Measurements from ENCODE around the gene SNHG17. TPM values are rescaled to one million over a fixed set of nuclear protein-coding genes. Genes with fewer than 3 reads are reported as not detected.
"Not testable (repeated sequence)": the region's sequence is repeated elsewhere in the genome, so short reads cannot be mapped to it uniquely, and the experiment has no call there.

Gene SNHG17
- total RNA-seq, 1 donor from 2014 or later: 4.8 TPM

DNA sequence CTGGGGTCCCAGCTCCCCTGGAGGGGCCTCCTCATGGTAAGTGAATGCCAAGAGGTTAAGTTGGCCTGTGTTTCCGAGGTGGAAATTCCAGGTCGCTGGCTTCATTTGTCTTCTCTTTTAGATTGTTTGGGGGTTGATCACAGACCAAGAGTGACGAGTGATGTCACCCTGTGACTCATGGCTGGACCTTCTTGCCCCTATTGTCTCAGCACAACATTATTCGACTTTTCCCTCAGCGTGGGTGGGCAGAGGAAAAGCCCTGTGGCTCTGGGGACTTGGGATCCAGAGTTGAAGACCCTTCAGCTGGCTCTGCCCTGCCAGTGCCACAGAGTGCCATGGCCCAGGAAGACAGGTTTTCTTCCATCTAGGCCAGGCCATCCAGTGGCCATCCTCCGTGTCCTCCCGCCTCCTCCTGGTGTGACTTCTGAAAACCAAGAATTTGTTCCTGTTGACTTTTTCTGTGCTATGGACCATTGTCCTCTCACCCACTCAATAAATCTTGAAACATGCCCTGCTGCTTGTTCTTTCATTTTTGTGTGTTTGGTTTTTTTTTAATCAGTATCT, 15.4 kb upstream of the SNHG17 start:
- intact Hi-C loops (cut with DNase I): no loop called here
- DNase-seq: no peak
- no peak for ATAC-seq (ENCODE audit: poor library complexity)

DNA sequence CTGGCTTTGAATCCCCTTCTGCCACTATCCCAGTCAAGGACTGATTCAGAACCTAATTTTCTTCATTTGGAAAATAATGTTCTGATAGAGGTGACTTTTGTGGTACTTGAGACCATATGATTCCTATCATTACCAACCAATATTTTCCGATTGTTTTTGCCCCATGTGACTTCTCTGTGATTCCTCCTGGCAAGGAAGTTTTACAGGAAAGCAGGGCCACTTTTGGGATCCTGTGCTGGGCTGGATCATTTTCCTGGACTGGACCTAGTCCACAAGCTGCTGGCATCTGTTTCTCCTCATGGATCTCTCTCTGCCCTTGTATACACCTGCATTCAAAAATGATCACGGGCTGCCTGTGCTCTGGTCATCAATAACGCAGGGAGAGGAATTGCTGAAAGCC, 13.9 kb upstream of the SNHG17 start:
- intact Hi-C loops (cut with DNase I): no loop called here
- DNase-seq (no peak), ATAC-seq (ENCODE audit: poor library complexity) (no peak)

GRCh38 chr20:38447931-38448675, 13.0 kb upstream of the SNHG17 start:
- intact Hi-C loops (cut with DNase I): no loop called here
- DNase-seq (no peak), ATAC-seq (ENCODE audit: poor library complexity) (no peak)

- ATAC-seq (ENCODE audit: poor library complexity) (peak; percentile 5), DNase-seq (no peak)
- intact Hi-C loops (cut with DNase I): no loop called here
These were observed 12.1 kb upstream of the SNHG17 start for GRCh38 chr20:38447251-38447661.

DNA sequence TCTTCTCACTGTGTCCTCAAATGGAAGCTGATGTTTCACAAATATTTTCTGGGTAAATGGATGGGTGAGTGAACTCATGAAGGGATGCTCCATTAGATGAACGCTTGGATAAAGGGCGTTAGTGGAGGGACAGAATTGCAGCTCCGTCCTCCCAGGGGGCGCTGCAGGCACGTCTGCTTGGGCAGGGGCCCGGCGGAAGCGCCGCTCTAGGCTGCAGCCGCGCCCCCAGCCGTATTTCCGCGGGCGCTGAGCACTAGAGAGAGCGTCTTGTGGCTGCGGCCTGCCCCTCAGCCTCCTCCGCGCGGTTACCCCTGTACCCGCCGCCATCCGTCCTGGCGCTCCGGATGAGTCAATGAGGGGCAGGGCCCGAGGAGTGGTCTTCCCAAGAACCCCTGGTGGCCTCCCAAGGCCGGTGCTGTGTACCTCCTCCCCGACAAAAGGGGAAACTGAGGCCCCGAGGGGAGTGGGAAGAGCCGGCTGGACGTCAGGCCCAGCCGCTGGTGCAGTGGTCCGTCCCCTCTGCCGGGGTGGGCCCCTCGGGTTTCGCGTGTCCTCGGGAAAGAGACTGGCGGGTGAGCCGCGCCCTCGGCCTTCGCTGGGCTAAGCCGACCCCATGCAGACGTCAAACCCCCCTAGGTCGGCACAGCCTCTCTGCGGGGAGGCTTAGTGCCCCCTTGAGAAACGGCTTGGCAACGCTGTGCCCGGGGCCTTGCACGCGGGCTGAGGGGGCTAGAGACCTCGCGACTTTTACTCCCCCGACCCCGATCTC, 11.5 kb upstream of the SNHG17 start:
- intact Hi-C loops (cut with DNase I): no loop called here
- DNase-seq (peak; percentile 96), ATAC-seq (ENCODE audit: poor library complexity) (peak; percentile 96)

- intact Hi-C loops (cut with DNase I): no loop called here
- ATAC-seq (ENCODE audit: poor library complexity): no peak
- no peak for DNase-seq
These were observed 10.8 kb upstream of the SNHG17 start for GRCh38 chr20:38445901-38446425.

DNA sequence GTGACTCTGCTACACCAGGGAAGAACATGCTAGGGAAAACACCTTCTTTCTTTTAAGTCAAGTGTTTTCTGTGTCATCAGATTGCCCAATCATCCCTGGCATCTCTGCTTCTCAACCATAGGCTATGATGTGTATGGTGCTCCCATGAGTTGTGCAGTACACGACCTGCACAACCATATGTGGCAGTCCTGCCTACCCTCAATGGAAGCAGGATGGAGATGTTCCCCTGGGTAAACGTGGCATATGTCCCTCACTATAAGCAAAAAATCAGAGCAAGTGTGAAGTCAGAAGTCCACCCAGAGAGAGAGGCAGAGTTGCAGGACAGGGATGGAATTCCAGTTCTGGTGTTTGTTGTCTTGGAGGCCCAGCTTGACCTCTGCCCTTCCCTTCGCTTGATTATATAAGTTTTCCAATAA, 10.3 kb upstream of the SNHG17 start:
- ATAC-seq (ENCODE audit: poor library complexity): no peak
- peak; percentile 4 for DNase-seq
- intact Hi-C loops (cut with DNase I): no loop called here

- DNase-seq: no peak
- intact Hi-C loops (cut with DNase I): no loop called here
These were observed 6.8 kb upstream of the SNHG17 start for GRCh38 chr20:38441916-38442315.

DNA sequence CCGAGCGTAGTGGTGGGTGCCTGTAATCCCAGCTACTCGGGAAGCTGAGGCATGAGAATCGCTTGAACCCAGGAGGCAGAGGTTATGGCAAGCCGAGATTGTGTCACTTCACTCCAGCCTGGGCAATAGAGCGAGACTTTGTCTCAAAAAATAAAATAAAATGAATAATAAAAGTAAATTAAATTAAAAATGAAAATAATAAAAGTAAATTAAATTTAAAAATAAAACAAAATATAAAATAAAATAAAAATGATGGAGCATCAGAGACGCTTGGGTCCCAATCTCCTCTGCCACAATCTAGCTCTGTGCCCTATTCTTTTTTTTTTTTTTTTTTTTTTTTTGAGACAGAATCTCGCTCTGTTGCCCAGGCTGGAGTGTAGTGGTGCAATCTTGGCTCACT, 6.0 kb upstream of the SNHG17 start:
- DNase-seq; intact Hi-C loops (cut with DNase I); ATAC-seq (ENCODE audit: poor library complexity): not testable (repeated sequence)

More at GRCh38 chr20:38441916-38442315, 6.8 kb upstream of the SNHG17 start:
- no peak for ATAC-seq (ENCODE audit: poor library complexity)

DNA sequence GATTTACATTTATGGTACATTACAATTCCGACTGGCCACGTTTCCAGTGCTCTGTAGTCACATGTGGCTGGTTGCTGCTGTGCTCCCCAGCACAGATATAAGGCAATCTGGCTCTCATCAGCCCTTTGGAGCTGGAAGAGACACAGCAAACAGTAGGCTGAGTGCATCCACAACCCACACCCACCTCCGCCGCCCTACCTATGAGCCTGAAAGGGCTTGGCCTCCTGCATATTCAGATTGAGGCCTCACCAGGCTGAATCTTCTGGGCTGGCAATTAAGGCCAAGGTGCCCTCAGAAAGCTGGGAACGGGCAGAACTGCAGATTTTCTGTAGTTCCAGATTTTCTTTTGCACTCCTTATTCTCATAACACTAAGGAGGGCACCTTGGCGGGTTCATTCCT, 2.7 kb upstream of the SNHG17 start:
- intact Hi-C loops (cut with DNase I): no loop called here
- ATAC-seq (ENCODE audit: poor library complexity): no peak

DNA sequence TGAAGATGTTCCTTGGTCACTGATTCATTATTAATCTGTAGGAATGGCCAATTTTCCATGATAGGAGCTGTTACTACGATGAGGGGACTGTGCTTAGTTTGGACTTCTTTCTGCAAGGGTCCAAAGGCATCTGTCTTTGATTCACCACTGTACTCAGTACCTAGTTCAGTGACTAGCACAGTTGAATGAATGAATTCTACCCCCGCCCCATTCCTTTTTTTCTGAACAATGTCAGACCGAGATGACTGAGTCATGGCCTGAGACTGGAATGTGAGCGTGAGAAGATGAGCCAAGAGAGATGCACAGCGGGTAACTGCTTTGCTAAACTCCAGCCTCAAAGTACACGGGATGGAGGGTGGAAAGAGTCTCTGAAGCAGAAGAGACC, 419 bp upstream of the SNHG17 start:
- DNase-seq: no peak
- intact Hi-C loops (cut with DNase I): no loop called here
- ATAC-seq (ENCODE audit: poor library complexity): no peak

More for the DNA sequence above, 2.7 kb upstream of the SNHG17 start:
- no peak for DNase-seq

- DNase-seq (peak; percentile 42), ATAC-seq (ENCODE audit: poor library complexity) (peak; percentile 40)
- intact Hi-C loops (cut with DNase I): no loop called here
These were observed 807 bp downstream of the SNHG17 start for GRCh38 chr20:38434301-38434741.

- ATAC-seq (ENCODE audit: poor library complexity) (no peak), DNase-seq (peak; percentile 24)
- intact Hi-C loops (cut with DNase I): no loop called here
These were observed 1.7 kb downstream of the SNHG17 start for GRCh38 chr20:38433304-38433972.

DNA sequence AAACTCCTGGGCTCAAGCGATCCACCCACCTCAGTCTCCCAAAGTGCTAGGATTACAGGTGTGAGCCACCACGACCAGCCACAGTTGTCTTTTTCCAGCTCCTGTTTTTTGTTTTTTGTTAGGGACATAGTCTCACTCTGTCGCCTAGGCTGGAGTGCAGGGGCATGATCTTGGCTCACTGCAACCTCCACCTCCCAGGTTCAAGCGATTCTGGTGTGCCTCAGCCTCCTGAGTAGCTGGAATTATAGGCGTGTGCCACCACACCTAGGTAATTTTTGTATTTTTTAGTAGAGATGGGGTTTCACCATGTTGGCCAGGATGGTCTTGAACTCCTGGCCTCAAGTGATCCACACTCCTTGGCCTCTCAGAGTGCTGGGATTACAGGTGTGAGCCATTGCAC, 2.3 kb downstream of the SNHG17 start:
- intact Hi-C loops (cut with DNase I): not testable (repeated sequence)
- DNase-seq: peak; percentile 0

GRCh38 chr20:38432292-38432691, 2.8 kb downstream of the SNHG17 start:
- intact Hi-C loops (cut with DNase I): no loop called here
- peak; percentile 25 for DNase-seq
- ATAC-seq (ENCODE audit: poor library complexity): no peak

More for the DNA sequence above, 2.3 kb downstream of the SNHG17 start:
- ATAC-seq (ENCODE audit: poor library complexity): not testable (repeated sequence)

GRCh38 chr20:38430679-38431325, 4.3 kb downstream of the SNHG17 start:
- no peak for ATAC-seq (ENCODE audit: poor library complexity)
- peak; percentile 27 for DNase-seq
- intact Hi-C loops (cut with DNase I): no loop called here

GRCh38 chr20:38429301-38429700, 5.8 kb downstream of the SNHG17 start:
- DNase-seq: no peak
- intact Hi-C loops (cut with DNase I): no loop called here
- ATAC-seq (ENCODE audit: poor library complexity): no peak

DNA sequence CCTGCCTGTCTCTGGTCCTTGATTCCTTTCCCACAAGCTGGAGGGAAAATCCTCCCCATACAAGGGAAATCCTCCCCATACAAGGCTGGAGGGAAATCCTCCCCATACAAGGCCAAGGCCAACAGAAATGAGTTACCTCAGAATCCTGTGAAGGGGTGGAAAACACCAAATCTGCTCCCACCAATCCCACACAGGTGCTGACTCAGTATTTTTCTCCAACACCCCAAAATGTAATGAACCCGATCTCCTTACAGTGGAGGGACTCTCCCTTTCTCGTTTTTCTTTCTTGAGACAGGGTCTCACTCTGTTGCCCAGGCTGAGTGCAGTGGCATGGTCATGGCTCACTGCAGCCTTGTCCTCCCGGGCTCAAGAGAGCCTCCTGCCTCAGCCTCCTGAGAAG, 6.3 kb downstream of the SNHG17 start:
- intact Hi-C loops (cut with DNase I): no loop called here
- ATAC-seq (ENCODE audit: poor library complexity): no peak
- no peak for DNase-seq

All from Right ventricle myocardium superior (tissue), 1 donor.